Fibroblast of lung (primary cell): ENCODE results near the gene C1S. TPM values are rescaled to one million over a fixed set of nuclear protein-coding genes. Genes with fewer than 3 reads are reported as not detected.

Experiments used
- DNase-seq, 2 donors: peaks; one replicate each; pipeline versions ENCODE4 v3.0.0 to v3.0.0-alpha.2; 2010; ENCODE audit warnings: low read depth in 2 of 2
- H2AFZ ChIP-seq: 2 replicates; pipeline ENCODE4 v1.5.1; 2012; ENCODE audit warnings: low read length, control low read depth, inconsistent platforms
- H3K27ac ChIP-seq: 2 replicates; pipeline ENCODE4 v1.5.1; 2011; ENCODE audit warnings: low read length, control low read depth; ENCODE audit not compliant: insufficient read depth
- H3K27me3 ChIP-seq: 2 replicates; pipeline ENCODE4 v1.5.1; 2011; ENCODE audit warnings: mild to moderate bottlenecking, low read length; ENCODE audit not compliant: control insufficient read depth, insufficient read depth
- H3K36me3 ChIP-seq: 2 replicates; pipeline ENCODE4 v1.5.1; 2011; ENCODE audit warnings: low read length; ENCODE audit not compliant: control insufficient read depth, insufficient read depth
- H3K4me1 ChIP-seq: 2 replicates; pipeline ENCODE4 v1.5.1; 2011; ENCODE audit warnings: low read length; ENCODE audit not compliant: control insufficient read depth, insufficient read depth; ENCODE audit errors: extremely low read depth
- H3K4me2 ChIP-seq: 2 replicates; pipeline ENCODE4 v1.5.1; 2011; ENCODE audit warnings: low read length, control low read depth; ENCODE audit not compliant: insufficient read depth; ENCODE audit errors: extremely low read depth
- H3K4me3 ChIP-seq, 4 experiments: fragments of 200-600 bp in 1 of 4; sonication (generic) in 1 of 4; replicated peaks in 1 of 4; 2 replicates each; pipeline ENCODE4 v1.5.1; 2011 to 2016; ENCODE audit warnings: low read length in 4 of 4, low read depth in 3 of 4, mild to moderate bottlenecking in 3 of 4, control low read depth in 2 of 4, inconsistent platforms in 1 of 4, mixed read lengths in 1 of 4; ENCODE audit not compliant: insufficient read depth in 1 of 4; ENCODE audit errors: control extremely low read depth in 1 of 4
- H3K79me2 ChIP-seq: 2 replicates; pipeline ENCODE4 v1.5.1; 2012; ENCODE audit warnings: mild to moderate bottlenecking, low read length, inconsistent platforms; ENCODE audit not compliant: control insufficient read depth, insufficient read depth
- H3K9ac ChIP-seq: 2 replicates; pipeline ENCODE4 v1.5.1; 2011; ENCODE audit warnings: mild to moderate bottlenecking, low read length, control low read depth; ENCODE audit not compliant: insufficient read depth
- H3K9me3 ChIP-seq: 2 replicates; pipeline ENCODE4 v1.5.1; 2012; ENCODE audit warnings: low read depth, low read length; ENCODE audit not compliant: control insufficient read depth, insufficient read depth
- H4K20me1 ChIP-seq: 2 replicates; pipeline ENCODE4 v1.5.1; 2011; ENCODE audit warnings: low read length; ENCODE audit not compliant: control insufficient read depth, insufficient read depth; ENCODE audit errors: extremely low read depth
- CTCF ChIP-seq, 2 donors: IDR thresholded peaks in 1 of 2; conservative IDR thresholded peaks in 1 of 2; 1 replicate in 1 of 2; 2 replicates in 1 of 2; pipeline ENCODE4 v1.5.1; 2011 to 2012; ENCODE audit warnings: low read length in 2 of 2, control low read depth in 1 of 2, inconsistent platforms in 1 of 2, low read depth in 1 of 2, mild to moderate bottlenecking in 1 of 2
- EZH2 ChIP-seq: IDR thresholded peaks from 2 replicates; pipeline ENCODE4 v1.5.1; 2012; ENCODE audit warnings: low read length, control low read depth, mild to moderate bottlenecking; ENCODE audit errors: missing control alignments
- polyA plus RNA-seq, 2 donors: library from polyadenylated mRNA; depleted of rRNA in 1 of 2; stranded (reverse) in 1 of 2; unstranded in 1 of 2; fragments of >200 nt; gene quantifications; 2 replicates each; pipeline ENCODE4 v1.2.1, GENCODE V29; 2011 to 2012; ENCODE audit warnings: missing spikeins in 1 of 2
- total RNA-seq: library from RNA; depleted of rRNA; stranded (reverse); fragments of >200 nt; gene quantifications from 2 replicates; pipeline ENCODE4 v1.2.1, GENCODE V29; 2014

The C1S gene
- total and polyA plus RNA-seq, 2 donors (not counting 1 experiment from before 2014, with no cell fraction given) = 507 to 997 TPM

GRCh38 chr12:7075939-7076338 is 15.4 kb downstream of the C1S start:
- Histone ChIP-seq H3K36me3 (peaks cover 6% of the 10 kb centered on the region), H3K9me3 (no peaks in the 10 kb centered on the region), H3K9ac (no peak overlapping the region), H3K27ac (no peak overlapping the region), H4K20me1 (no peaks in the 10 kb centered on the region), H3K79me2 (no peaks in the 10 kb centered on the region), H3K4me3 (no peak overlapping the region), H3K4me1 (peaks cover 24% of the 10 kb centered on the region), H2AFZ (no peak overlapping the region), H3K4me2 (no peak overlapping the region), H3K27me3 (no peaks in the 10 kb centered on the region)
- TF ChIP-seq EZH2 = no peak
- no peak for TF ChIP-seq CTCF (conservative IDR thresholded peaks at IDR 0.05 in 1 of 2, IDR thresholded peaks at IDR 0.05 in 1 of 2; ENCODE audit: low read depth in 1 of 2, low read length in 2 of 2)
- DNase-seq = peak; percentile 13 to 92

- no peaks in the 10 kb centered on the region for H3K27me3 ChIP-seq
- no peaks in the 10 kb centered on the region for H3K79me2 ChIP-seq
- no peak overlapping the region for H3K27ac ChIP-seq
- no peak for DNase-seq
- H3K9me3 ChIP-seq = no peaks in the 10 kb centered on the region
- no peak overlapping the region for H2AFZ ChIP-seq
- TF ChIP-seq EZH2 = no peak
- no peak for TF ChIP-seq CTCF (conservative IDR thresholded peaks at IDR 0.05 in 1 of 2, IDR thresholded peaks at IDR 0.05 in 1 of 2; ENCODE audit: low read depth in 1 of 2, low read length in 2 of 2)
- no peaks in the 10 kb centered on the region for H4K20me1 ChIP-seq
- peaks cover 9% of the 10 kb centered on the region for H3K36me3 ChIP-seq
- no peak overlapping the region for H3K4me2 ChIP-seq
- H3K9ac ChIP-seq = no peak overlapping the region
- H3K4me3 ChIP-seq = no peak overlapping the region
- H3K4me1 ChIP-seq = peaks cover 24% of the 10 kb centered on the region
Observed at GRCh38 chr12:7076493-7076892, 16.0 kb downstream of the C1S start.

- Histone ChIP-seq H3K9me3 (no peaks in the 10 kb centered on the region), H2AFZ (no peak overlapping the region), H3K36me3 (peaks cover 17% of the 10 kb centered on the region), H4K20me1 (no peaks in the 10 kb centered on the region), H3K27ac (no peak overlapping the region), H3K9ac (no peak overlapping the region), H3K4me1 (peaks cover 24% of the 10 kb centered on the region), H3K79me2 (no peaks in the 10 kb centered on the region), H3K4me3 (no peak overlapping the region), H3K27me3 (no peaks in the 10 kb centered on the region), H3K4me2 (no peak overlapping the region)
- no peak for DNase-seq
- TF ChIP-seq CTCF (conservative IDR thresholded peaks at IDR 0.05 in 1 of 2, IDR thresholded peaks at IDR 0.05 in 1 of 2; ENCODE audit: low read depth in 1 of 2, low read length in 2 of 2) (no peak), EZH2 (no peak)
Observed at GRCh38 chr12:7078163-7078562, 17.6 kb downstream of the C1S start.
